Activated CD4-positive, alpha-beta T cell treated with anti-CD3 and anti-CD28 coated beads for 48 hours (primary cell): ENCODE data around the gene MRPL18.
"Not testable (repeated sequence)": the region's sequence is repeated elsewhere in the genome, so short reads cannot be mapped to it uniquely, and the experiment has no call there.

Experiments
- DNase-seq: peaks from one replicate; pipeline ENCODE4 v3.0.0-alpha.2; 2020

MRPL18 gene

DNA sequence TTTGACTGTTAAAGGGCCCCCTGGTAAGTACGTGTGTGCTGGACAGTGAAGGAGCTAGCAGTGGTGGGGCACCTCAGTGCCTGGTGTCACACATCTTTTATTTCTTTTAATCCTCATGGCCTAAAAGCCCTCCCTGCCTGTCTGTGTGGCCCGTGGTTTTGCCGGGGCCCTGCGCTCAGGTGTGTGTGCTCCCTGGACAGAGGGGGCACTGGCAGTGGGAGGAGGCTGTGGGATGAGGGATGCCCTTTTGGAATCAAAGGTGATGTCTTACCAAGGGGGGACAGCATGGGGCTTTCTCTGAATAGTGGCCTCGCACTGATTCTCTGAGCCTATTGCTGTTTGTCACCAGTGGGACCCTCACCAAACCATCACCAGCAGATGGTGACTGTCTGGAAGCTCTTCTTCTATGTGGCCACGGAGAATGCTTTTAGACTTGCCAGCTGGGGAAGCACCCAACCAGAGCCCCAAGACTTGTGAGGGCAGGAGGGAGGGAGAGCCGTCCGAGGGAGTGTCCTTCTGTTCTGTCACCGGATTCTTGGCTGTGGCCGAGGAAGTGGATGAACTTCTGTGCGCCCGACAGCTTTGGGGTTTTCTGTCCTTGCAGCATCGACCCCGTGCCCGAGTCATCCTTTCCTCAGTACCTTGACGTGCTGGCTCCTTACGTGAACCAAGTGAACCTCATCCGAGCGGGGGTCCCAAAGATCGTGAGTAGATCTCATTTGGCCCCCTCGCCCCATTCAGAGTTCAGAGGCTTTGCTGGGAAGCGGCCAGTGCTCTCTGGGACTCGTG lies 27.9 kb downstream of the MRPL18 start:
- no peak for DNase-seq

DNA sequence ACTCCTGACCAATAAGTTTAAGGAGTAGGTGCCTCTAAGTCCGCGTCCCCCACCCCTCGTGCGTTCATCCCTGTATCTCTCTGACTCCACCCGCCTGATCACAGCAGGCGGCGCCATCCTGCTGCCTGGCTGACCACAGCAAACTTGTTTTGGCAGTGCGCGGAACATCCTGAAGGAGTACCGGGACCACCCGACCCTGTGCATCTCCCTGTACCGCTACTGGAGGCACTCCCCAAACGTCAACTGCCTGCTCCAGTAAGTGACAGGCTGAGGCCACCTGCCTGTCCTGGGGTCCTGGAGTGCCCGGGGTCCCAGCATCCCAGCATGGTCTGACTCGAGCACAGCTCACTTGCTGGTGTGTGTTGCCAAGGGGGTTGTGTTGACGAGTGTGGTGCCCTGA lies 28.8 kb downstream of the MRPL18 start:
- DNase-seq, result no peak

DNA sequence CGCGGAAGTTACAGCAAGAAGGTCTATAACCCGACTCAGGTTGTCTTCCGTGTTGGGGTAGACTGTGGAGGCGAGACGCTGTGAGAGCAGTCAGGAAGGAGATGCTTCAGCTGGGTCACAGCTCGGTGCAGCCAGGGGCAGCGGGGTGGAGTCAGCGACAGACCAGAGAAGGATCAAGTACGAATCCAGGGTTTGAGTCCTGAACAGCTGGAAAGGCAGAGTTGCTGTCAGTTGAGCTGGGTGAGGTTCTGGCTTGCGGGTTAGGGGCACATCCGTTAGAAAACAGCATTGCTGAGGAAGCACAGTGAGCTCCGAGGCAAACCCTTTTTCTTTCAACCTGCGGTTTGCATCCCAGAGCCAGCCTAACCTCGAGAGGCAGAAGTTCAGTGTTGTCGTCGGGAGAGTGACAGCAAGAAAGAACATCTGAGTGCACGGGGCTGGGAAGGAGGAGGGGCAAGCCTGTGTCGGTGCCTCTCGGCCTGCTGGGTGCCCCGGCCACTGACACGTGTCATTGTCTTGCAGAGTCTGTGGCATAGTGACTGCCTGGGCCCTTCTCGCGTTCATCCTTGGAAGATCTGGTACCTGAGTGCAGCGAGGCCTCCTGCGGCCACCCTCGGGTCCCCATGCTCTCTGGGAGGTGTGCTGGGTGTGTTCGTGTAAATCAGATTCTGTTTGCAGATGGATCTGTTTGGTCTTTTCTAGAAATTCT lies 29.8 kb downstream of the MRPL18 start:
- DNase-seq, result peak; percentile 50

DNA sequence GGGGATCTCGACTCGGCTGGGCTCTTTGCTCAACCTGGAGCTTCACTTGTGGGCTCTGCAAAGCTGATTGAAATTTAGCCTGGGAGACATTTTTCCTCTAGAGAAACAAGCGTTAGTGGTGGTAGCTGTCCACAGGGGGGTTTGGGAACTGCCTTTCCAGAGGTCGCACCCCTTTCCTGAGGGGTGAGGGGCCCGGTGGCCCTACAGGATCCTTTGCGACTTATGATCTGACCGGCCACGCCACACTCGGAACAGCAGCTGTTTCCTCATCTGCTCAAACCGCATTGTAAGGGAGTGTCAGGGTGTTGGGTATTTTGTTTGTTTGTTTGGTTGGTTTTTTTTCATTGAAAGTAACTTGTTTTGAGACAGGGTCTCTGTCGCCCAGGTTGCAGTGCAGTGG lies 30.9 kb downstream of the MRPL18 start:
- no peak for DNase-seq

DNA sequence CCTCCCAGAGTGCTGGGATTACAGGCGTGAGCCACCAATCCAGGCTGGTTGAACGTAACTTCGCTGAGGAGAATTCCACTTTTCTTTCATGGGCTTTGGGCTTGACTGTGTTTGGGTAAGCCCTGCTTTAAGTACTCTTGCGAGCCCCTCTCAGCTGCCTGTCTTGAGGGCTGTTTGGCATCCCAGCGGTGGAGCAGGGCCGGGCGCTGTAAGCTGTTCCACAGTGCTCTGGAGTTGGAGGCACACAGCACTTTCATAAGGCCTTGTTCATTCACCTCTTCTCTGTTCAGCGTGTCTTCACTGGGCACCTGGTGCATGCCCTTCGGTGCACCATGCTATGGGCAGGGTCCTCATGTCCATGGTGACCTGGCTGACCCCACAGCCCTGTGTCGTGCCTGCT lies 31.5 kb downstream of the MRPL18 start:
- no peak for DNase-seq

DNA sequence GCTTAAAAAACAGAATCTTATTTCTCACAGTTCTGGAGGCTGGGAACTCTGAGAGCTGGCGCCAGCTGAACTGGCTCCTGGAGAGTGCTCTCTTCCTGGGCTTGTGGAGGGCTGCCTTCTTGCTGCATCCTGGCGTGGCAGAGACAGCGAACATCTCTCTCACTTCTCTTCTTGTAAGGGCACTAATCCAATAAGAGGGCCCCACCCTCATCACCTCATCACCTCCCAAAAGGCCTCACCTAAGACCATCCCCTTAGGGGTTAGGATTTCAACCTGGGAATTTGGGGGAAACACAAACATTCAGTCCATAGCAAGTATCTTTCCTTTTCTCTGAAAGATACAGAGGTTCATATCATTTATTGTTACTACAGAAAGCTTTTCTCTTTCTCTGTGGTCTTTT lies 33.7 kb downstream of the MRPL18 start:
- no peak for DNase-seq

DNA sequence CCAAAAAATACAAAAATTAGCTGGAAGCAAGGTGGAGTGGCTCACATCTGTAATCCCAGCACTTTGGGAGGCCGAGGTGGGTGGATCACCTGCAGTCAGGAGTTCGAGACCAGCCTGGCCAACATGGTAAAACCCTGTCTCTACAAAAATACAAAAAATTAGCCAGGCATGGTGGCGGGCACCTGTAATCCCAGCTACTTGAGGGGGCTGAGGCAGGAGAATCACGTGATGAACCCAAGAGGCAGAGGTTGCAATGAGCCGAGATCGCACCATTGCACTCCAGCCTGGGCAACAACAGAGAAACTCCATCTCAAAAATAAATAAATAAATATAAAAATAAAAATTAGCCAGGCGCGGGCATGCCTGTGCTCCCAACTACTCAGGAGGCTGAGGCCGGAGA lies 34.4 kb downstream of the MRPL18 start:
- not testable (repeated sequence) for DNase-seq

DNA sequence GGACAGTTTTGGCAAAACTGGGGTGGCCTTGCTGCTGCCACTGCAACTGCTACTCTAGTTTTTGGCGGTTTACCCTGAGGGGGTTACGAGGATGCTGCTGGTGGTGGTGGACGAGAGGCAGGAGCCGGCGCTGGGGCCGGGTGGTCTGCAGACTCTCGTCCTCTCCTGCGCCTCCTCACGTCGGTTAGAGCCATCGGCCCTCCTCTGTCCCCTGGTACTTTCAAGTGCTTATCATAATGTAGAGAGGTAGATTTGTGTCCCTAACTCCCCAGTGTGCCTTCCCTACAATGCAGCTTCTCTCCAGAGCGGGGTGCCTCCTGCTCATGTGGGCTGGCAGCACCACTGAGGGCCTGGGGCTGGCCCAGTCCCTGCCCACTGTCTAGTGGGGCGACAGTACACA lies 35.7 kb downstream of the MRPL18 start:
- DNase-seq, result no peak

DNA sequence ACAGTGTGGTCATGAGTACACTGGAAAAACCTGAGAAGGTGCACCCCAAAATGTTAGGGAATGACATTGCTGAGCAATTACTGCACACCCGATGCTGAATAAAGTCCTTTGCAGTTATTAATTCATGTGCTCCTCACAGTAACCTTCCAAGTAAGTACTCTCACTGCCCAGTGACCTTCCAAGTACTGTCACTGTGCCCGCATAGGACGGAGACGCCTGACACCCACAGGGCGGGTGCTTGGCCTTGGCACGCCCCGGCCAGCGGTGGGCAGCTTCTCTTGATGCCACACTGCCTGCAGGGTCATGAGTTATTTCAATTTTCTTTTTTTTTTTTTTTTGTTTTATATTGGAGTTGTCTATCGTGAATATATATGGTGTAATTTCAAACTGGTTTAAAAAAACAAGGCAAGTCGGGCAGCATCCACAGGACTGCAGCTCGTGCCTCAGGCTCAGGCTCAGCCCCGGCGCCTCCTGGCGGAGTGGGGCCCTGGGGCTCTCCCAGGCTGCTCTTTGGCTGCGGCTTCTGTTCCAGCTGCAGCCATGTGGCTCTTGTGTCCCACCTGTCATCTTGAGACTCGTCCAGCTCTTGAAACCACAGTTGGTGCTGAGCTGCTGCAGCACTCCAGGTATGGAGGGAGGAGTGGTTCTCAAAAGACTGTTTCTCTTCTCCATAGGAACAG lies 36.8 kb downstream of the MRPL18 start:
- DNase-seq, result no peak

DNA sequence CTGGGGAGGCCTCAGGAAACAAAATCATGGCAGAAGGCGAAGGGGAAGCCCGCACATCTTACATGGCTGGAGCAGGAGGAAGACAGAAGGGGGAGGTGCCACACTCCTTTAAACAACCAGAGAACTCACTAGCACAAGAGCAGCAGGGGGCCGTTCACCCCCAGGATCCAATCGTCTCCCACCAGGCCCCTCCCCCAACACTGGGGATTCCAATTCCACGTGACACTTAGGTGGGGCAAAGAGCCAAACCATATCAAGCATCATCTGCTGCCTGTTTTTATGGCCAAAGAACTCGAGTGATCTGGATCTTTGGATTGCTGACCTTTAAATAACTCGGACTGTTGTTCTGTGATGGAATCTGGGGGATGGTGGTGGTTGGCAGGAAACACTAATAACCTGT lies 37.8 kb downstream of the MRPL18 start:
- no peak for DNase-seq

DNA sequence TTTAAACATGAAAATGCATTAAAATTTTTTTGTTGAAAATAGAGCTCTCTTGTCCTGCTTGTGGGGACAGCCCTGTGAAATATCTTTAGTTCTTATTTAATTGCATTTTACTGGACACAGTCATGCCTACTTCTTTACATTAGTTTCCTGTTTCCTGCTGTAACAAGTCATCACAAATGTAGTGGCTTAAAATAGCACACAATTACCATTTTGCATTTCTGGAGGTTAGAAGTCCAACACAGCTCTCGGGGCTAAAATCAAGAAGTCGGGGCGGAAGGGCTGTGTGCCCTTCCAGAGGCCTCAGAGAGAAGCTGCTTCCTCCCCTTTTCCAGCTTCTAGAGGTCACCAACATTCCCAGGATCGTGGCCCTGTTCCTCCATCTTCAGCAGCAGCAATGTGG lies 39.3 kb downstream of the MRPL18 start:
- DNase-seq, result no peak

DNA sequence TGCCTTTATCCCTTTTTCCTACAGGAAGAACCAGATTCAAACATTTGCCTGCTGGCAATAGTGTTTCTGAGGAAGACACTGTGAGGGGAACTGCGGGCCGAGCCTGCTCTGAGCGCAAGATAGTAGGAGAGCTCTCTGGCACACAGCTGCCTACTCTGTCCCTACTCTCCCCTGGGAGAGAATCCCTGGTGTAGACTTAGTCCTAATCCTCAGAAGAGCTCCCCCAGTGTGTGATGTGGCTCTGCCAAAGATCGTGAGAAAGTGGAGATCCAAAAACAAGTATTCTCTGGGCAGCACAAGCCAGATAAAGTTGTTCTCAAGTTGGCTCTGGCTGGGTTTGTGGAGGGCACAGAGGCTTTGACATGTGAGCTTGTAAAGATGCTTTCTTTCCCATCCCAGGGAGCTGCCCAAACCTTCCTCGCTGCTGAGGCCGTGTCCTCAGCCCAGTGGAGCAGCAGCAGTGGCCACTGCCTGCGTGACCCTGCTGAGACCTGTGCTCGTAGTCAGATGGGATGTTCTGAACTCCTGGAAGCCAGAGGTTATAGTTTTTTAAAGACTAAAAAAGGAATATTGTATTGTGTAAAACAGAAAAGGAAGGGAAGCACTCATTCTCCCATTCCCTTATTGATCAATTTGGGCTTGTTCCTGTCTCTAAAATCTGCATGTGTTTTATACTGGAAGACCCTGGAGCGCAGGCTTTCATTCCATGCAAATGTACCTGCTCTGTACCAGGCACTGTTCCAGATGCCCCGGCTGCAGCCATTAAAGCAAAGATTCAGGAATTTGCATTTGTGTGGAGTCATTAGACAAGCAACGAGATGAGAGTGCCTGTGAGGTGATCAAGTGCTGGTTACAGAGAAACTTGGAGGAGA lies 40.5 kb downstream of the MRPL18 start:
- DNase-seq, result no peak

DNA sequence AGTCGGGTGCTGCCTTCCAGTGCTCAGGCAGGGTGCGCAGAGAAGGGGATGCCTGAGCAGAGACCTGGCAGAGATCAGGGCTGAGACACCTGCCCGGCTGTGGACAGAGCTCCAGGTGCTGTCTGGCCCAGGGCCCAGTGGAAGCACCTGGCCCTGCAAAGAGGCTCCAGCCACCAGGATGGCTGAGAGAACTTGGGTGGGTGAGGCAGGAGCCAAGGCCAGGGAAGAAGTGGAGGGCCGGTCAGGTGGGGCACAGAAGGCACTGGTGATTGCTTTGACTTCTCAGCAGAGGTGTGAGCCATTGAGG lies 41.1 kb downstream of the MRPL18 start:
- DNase-seq, result no peak

DNA sequence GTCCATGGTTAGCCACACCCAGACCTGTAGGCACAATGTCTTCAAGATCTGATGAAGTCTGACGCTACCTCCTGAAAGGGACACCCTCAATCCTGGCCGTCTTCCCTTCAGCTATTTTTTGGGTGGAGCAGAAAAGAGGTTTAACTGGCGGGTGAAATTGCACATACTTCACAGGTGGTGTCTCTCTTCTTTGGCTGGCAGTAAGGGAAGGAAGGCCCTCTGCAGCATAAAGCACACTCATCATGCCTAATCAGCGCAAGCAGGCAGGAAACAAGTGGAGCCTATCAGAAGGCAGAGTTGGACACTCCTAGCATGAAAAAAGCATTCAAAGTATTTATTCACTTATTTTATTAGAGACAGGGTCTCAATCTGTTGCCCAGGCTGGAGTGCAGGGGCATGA lies 42.7 kb downstream of the MRPL18 start:
- DNase-seq, result no peak

DNA sequence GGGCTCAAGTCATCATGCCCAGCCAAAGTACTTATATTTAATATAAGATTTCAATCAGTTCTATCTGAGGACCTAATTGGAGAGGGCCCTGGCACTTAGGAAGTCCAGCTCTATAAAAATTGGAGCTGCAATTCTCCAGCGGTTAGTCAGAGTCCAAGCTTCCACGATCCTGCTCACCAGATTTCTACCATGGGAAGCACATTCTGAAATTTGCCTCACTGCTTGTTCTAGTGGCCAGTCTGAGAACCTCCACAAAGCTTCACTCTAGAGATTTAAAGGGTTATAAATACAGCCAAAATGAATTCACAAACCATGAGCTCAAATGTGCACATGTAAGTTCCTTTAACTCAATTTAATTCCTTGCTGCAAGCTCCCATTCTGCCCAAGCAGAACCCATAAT lies 43.3 kb downstream of the MRPL18 start:
- DNase-seq, result no peak

DNA sequence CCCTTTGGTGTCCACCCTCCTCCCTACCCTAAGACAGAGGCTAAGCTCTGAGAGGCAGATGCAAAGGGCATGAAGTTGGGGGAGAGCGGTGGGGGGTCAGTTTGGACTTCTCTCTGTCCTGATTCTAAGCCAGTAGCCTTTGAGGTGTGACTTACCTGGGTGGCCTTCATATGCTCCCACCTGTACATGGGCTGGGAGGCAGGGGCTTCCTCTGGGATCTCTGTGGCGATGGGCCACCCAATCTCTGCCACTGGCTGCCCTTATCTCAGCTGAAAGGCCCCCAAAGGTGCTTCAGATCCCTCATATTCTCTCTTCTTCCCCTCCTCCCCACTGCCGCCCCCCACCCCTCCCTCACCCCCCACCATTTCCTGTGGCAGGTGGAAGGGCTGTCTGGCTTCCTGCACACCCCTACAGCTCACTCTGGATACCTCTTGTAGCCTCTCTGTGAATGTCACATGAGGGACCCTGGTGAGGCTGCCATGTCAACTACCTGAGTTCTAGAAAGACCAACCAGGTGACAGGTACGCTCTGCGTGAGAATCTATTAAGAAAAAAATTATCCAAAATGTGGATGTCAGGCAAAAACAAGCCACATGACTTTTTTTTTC lies 43.8 kb downstream of the MRPL18 start:
- DNase-seq, result no peak

DNA sequence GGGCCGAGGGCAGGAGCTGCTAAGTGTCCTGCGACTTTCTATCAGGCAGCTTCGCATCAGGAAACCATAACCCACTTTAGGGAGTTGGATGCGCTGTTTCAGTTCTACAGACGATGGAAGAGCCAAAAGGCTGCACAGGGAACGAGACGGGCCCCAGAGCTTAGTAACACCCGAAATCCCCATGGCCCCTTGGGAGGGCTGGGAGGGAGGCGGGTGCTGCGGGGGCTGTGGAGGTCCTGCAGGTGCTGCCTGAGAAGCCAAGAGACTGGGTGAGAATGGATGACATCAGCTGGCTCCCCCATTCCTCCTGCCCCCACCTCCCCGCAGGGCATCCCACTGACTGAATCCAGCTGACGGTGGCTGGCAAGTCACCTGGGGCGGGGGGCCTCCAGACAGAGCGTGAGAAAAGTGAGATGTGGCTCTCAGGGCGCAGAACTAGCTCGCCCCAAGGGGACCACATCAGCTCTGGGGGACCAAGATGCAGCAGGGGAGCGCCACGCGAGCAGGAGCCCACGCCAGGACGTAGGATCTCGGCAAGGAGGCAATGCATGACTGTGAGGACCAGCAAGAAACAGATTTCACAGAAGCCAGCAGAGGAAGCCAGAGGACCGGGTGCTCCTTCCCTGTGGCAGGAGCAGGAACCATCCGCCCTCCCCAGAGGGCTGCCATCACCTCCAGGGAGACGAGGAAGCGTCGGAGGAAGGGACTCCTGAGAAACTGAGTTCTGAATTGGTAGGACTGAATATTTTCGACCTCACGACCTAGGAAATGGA lies 46.6 kb downstream of the MRPL18 start:
- no peak for DNase-seq

DNA sequence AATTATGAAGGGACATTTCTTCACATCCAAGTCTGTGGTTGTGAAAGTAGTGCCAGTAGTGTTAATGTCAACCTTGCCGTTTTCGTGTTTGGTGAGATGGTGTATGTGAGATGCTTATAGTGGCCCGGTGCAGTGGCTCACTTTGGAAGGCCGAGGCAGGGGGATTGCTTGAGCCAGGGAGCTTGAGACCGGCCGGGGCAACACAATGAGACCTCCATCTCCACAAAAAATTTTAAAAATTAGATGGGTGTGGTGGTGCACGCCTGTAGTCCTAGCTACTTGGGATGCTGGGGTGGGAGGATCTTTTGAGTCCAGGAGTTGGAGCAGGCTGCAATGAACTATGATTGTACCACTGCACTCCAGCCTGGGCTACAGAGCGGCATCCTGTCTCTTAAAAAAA lies 47.2 kb downstream of the MRPL18 start:
- no peak for DNase-seq

DNA sequence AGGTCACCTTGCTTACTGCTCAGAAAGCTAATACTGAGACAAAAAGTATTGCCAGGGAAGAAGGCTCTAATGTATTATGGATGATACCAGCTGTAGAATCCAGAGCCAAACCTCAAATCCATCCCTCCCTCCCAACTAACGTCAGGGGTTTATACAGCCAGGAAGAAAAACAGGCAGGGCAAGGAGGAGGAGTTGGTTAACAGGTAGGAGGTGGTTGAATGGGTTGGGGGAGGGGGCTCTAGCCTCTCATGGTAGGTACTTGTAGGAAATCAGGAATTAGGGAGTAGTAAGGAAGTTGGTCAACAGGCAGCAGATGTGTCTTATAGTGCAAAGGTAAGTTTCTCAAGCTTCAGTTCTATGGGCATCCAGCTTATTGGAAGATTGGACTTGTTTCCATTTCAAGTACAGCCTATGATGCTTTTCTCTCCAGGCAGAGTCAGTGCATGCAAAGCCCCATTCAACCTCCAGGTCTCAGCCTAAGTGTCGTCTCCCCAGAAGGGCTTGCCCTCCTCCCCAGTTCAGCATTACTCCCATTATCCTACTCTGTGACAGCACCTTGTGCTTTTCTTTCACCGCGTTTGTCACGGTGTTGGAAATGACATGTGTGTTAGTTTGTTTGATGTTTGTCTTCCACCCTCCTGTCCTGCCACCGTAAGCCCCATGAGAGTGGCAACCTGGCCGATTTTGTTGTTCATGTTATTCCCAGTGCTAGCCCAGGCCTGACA lies 47.9 kb downstream of the MRPL18 start:
- DNase-seq, result no peak

DNA sequence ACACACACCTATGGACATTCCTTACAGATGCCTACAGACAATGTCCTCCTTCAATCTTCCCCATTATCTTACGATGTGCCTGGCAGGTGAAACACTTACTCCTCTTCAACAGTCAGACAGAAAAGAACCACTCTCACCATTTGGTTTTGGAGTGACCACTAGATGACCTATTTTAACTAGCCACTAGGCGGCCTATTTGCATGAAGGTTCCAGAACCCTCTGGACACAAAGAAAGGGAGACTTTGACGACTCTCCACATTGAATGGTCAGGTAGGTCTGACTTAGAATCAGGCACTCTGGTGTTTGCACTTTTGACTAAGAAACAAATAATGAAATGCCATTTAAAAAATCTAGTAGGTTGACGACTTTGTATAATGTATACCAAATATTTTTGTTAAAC lies 51.8 kb downstream of the MRPL18 start:
- no peak for DNase-seq
